GM12892 (cell line): Measurements from ENCODE around the gene STON1.

Source experiments
- DNase-seq: peaks from one replicate; pipeline ENCODE4 v3.0.0; 2011; ENCODE audit not compliant: insufficient read length
- FAIRE-seq: peaks from 2 replicates; lab custom pipeline; 2011; peaks lifted over from hg19 to GRCh38; lab: Jason Lieb, UNC
- POLR2A ChIP-seq: IDR thresholded peaks from 2 replicates; pipeline ENCODE4 v1.6.1; 2011; ENCODE audit warnings: low read depth, low read length, control low read depth
- POLR2AphosphoS5 ChIP-seq: IDR thresholded peaks from 2 replicates; pipeline ENCODE4 v1.6.1; 2011; ENCODE audit warnings: low read depth, low read length, control low read depth
- TAF1 ChIP-seq: IDR thresholded peaks from 2 replicates; pipeline ENCODE4 v1.6.1; 2011; ENCODE audit warnings: low read depth, mild to moderate bottlenecking, control low read depth, low read length, borderline replicate concordance

STON1 gene

DNA sequence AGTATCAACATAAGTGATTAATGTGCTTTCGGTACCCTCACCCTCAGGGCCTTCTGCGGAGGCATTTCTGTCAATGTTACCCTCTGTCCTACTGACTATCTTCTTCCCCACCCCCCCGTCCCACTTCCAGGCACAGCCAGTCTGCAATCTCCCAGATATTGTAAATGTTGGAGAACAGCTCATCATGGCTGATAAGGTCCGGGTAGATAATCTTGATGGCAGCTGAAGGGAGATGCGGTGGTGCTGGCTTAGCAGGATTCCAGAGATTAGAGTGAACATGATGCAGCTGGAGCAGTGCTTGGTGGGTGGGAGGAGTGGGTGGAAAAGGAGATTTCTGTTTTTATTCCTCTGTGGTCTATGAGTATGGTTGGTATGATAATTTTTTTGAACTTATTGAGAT, 103.2 kb downstream of the STON1 start:
- TF ChIP-seq POLR2A = no peak
- TF ChIP-seq POLR2AphosphoS5 = no peak
- TF ChIP-seq TAF1 = no peak
- FAIRE-seq = no peak
- DNase-seq = no peak

DNA sequence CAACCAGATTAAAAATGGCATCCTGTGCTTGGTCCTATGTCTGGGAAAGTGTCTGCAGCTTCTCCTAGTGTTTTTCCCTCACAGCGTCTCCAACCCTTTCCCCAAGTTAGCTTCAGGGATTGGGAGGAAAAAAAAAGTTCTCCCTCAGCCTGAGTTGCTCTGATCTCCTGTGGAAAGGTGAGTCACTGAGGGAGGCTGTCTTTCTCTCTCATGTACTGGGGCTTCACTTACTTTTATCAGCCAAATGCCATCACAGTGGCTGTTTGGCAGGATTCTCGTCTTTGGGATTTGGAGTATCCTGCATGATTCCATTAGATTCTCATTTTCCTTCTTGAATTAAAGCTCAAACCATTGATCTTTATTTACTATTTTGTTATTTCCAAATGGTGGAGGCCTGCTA, 105.8 kb downstream of the STON1 start:
- DNase-seq = no peak
- TF ChIP-seq POLR2A = no peak
- TF ChIP-seq TAF1 = no peak
- TF ChIP-seq POLR2AphosphoS5 = no peak
- FAIRE-seq = no peak

DNA sequence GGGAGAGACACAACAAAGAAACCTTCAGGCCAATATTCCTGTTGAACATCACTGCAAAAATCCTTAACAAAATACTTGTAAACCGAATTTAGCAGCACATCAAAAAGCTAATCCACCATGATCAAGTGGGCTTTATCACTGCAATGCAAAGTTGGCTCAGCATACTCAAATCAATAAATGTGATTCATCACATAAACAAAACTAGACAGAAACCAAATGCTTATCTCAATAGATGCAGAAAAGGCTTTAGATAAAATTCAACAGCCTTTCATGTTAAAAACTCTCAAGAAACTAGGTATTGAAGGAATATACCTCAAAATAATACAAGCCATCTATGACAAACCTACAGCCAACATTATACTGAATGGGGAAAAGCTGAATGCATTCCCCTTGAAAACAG, 108.3 kb downstream of the STON1 start:
- FAIRE-seq = no peak
- TF ChIP-seq POLR2A (no peak), TAF1 (no peak), POLR2AphosphoS5 (no peak)
- DNase-seq = no peak
